Body of pancreas (tissue), 4 donors: ENCODE measurements around the gene CTAG2.

Experiments used
- CTCF ChIP-seq, 7 experiments: fragments of 450-650 bp in 4 of 7; fragments of 200-600 bp in 3 of 7; sonication (generic) in 3 of 7; IDR thresholded peaks; one replicate each; pipeline ENCODE4 v1.5.1; 2016 to 2019; ENCODE audit warnings: antibody characterized with exemption in 7 of 7
- POLR2A ChIP-seq, 3 donors: fragments of 450-650 bp; IDR thresholded peaks; one replicate each; pipeline ENCODE4 v1.6.1; 2016; ENCODE audit warnings: antibody characterized with exemption in 3 of 3, mild to moderate bottlenecking in 2 of 3

- TF ChIP-seq CTCF (IDR thresholded peaks at IDR 0.05) (no peak), POLR2A (IDR thresholded peaks at IDR 0.05) (no peak)
These were observed 1.5 kb upstream of the CTAG2 start for GRCh38 chrX:154654925-154655324.
